Loucy (cell line): ENCODE results near the gene CECR2.

Experiments
- H2AFZ ChIP-seq: fragments of 200-600 bp; sonication (generic); 2 replicates; pipeline ENCODE4 v1.6.0; 2016; ENCODE audit warnings: antibody characterized with exemption, mild to moderate bottlenecking, low read length, moderate library complexity
- H3F3A ChIP-seq: fragments of 200-600 bp; 2 replicates; pipeline ENCODE4 v1.6.0; 2016; ENCODE audit warnings: antibody characterized with exemption, low read depth, mild to moderate bottlenecking
- H3K27me3 ChIP-seq: fragments of 200-600 bp; sonication (generic); 2 replicates; pipeline ENCODE4 v1.6.1; 2014; ENCODE audit warnings: low read length, mild to moderate bottlenecking; ENCODE audit not compliant: insufficient read depth, poor library complexity, severe bottlenecking
- H3K36me3 ChIP-seq: fragments of 200-600 bp; sonication (generic); 2 replicates; pipeline ENCODE4 v1.6.1; 2016; ENCODE audit warnings: low read length; ENCODE audit not compliant: insufficient read depth
- H3K4me1 ChIP-seq: fragments of 200-600 bp; sonication (generic); 2 replicates; pipeline ENCODE4 v1.5.1; 2014; ENCODE audit warnings: low read length, mild to moderate bottlenecking; ENCODE audit not compliant: insufficient read depth, poor library complexity, severe bottlenecking
- H3K4me2 ChIP-seq: fragments of 200-600 bp; sonication (generic); 2 replicates; pipeline ENCODE4 v1.6.0; 2014; ENCODE audit warnings: antibody characterized with exemption, low read length, low read depth, mild to moderate bottlenecking; ENCODE audit not compliant: poor library complexity, severe bottlenecking
- H3K4me3 ChIP-seq: fragments of 200-600 bp; sonication (generic); 2 replicates; pipeline ENCODE4 v1.5.1; 2014; ENCODE audit warnings: low read length, mild to moderate bottlenecking, mixed read lengths; ENCODE audit not compliant: poor library complexity, severe bottlenecking
- H3K79me2 ChIP-seq: fragments of 200-600 bp; sonication (generic); 2 replicates; pipeline ENCODE4 v1.6.1; 2014; ENCODE audit warnings: low read length; ENCODE audit not compliant: insufficient read depth
- H3K9ac ChIP-seq: fragments of 200-600 bp; sonication (generic); 2 replicates; pipeline ENCODE4 v1.6.0; 2014; ENCODE audit warnings: mild to moderate bottlenecking, low read depth, low read length, moderate library complexity; ENCODE audit not compliant: poor library complexity, severe bottlenecking
- H3K9me2 ChIP-seq: fragments of 200-600 bp; sonication (generic); replicated peaks from 2 replicates; pipeline ENCODE4 v1.6.1; 2016; ENCODE audit warnings: low read depth, low read length, mixed read lengths
- H3K9me3 ChIP-seq: fragments of 200-600 bp; sonication (generic); 2 replicates; pipeline ENCODE4 v1.6.1; 2014; ENCODE audit warnings: mild to moderate bottlenecking, antibody characterized with exemption, low read length, low read depth; ENCODE audit not compliant: insufficient read depth
- H4K20me1 ChIP-seq: fragments of 200-600 bp; sonication (generic); 2 replicates; pipeline ENCODE4 v1.6.0; 2014; ENCODE audit warnings: antibody characterized with exemption, low read length, mild to moderate bottlenecking; ENCODE audit not compliant: insufficient read depth, poor library complexity, severe bottlenecking
- CTCF ChIP-seq: fragments of 200-600 bp; sonication (generic); conservative IDR thresholded peaks from 2 replicates; pipeline ENCODE4 v1.5.1; 2014; ENCODE audit warnings: mild to moderate bottlenecking, antibody characterized with exemption, low read length
- EZH2phosphoT487 ChIP-seq: fragments of 200-600 bp; IDR thresholded peaks from 2 replicates; pipeline ENCODE4 v1.6.1; 2018; ENCODE audit warnings: antibody characterized with exemption, mild to moderate bottlenecking, moderate library complexity, borderline replicate concordance

The CECR2 gene

DNA sequence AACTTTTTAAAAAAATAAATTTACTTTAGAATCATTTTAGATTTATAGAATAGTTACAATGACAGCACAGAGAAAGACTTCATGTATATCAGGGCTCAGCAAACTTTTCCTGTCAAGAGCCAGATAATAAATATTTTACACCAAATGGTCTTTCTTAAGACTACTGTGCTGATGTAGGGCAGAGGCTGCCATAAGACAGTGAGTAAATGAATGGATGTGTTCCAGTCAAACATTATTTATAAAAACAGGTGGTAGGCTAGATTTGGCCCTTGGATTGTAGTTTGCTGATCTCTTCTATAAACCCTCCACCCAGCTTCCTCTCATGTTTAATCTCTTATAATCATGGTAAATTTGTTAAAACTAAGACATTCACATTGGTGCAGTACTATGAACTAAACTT is 33.0 kb downstream of the CECR2 start:
- Histone ChIP-seq H3K79me2 (no peaks in the 10 kb centered on the region), H3K9me2 (no peaks in the 10 kb centered on the region), H3K4me3 (no peak overlapping the region), H3K9me3 (no peaks in the 10 kb centered on the region), H3F3A (no peaks in the 10 kb centered on the region), H3K9ac (no peak overlapping the region), H3K36me3 (no peaks in the 10 kb centered on the region), H2AFZ (no peak overlapping the region), H3K4me1 (no peaks in the 10 kb centered on the region), H3K4me2 (no peak overlapping the region), H3K27me3 (no peaks in the 10 kb centered on the region), H4K20me1 (no peaks in the 10 kb centered on the region)
- TF ChIP-seq CTCF (no peak), EZH2phosphoT487 (no peak)

DNA sequence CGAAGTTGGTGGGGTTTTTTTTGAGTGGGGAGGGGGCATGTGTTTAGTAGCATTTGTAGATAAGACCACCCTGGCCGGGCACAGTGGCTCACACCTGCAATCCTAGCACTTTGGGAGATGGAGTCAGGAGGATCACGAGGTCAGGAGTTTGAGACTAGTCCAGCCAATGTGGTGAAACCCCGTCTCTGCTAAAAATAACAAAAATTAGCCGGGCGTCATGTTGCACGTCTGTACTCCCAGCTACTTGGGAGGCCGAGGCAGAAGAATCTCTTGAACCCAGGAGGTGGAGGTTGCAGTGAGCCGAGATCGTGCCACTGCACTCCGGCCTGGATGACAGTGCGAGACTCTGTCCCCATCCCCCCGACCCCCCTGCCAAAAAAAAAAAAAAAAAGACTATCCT is 34.6 kb downstream of the CECR2 start:
- Histone ChIP-seq H3K9me3 (no peaks in the 10 kb centered on the region), H3K4me3 (no peak overlapping the region), H2AFZ (no peak overlapping the region), H3K4me1 (no peaks in the 10 kb centered on the region), H3K36me3 (no peaks in the 10 kb centered on the region), H3K4me2 (no peak overlapping the region), H3K79me2 (no peaks in the 10 kb centered on the region), H3F3A (no peaks in the 10 kb centered on the region), H3K27me3 (no peaks in the 10 kb centered on the region), H4K20me1 (no peaks in the 10 kb centered on the region), H3K9ac (no peak overlapping the region), H3K9me2 (no peaks in the 10 kb centered on the region)
- TF ChIP-seq CTCF: no peak
- TF ChIP-seq EZH2phosphoT487: no peak

DNA sequence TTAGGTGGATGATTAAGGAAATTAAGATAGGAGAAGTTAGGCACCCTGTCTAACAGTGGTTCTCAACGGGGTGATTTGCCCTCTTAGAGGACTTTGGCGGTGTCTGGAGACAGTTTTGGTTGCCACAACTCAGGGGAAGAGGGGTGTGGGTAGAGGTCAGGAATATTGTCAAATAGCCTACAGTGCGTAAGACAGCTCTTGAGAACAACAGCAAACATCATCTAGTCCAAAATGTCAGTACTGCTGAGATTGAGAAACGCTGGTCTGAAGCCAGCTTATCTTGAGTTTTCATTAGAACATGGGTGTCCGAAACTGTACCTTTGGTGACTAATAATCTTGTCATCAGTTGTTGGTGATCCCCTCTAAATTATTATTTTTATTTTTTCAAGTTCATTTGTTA is 38.4 kb downstream of the CECR2 start:
- Histone ChIP-seq H3K4me2 (no peak overlapping the region), H3K9ac (no peak overlapping the region), H3K4me3 (no peak overlapping the region), H3K36me3 (no peaks in the 10 kb centered on the region), H3K27me3 (no peaks in the 10 kb centered on the region), H4K20me1 (no peaks in the 10 kb centered on the region), H3K9me2 (no peaks in the 10 kb centered on the region), H3K9me3 (no peaks in the 10 kb centered on the region), H3K4me1 (no peaks in the 10 kb centered on the region), H3K79me2 (no peaks in the 10 kb centered on the region), H3F3A (no peaks in the 10 kb centered on the region), H2AFZ (no peak overlapping the region)
- TF ChIP-seq CTCF: no peak
- no peak for TF ChIP-seq EZH2phosphoT487
